Astrocyte (in vitro differentiated cells and primary cell): ENCODE measurements around the gene OS9.

ENCODE experiments used
- CTCF ChIP-seq: IDR thresholded peaks from 2 replicates; pipeline ENCODE4 v1.5.1; 2011; ENCODE audit warnings: low read depth, mild to moderate bottlenecking, inconsistent platforms, low read length, moderate library complexity; ENCODE audit not compliant: insufficient read depth
- EZH2 ChIP-seq: IDR thresholded peaks from 2 replicates; pipeline ENCODE4 v1.6.1; 2012; ENCODE audit warnings: mild to moderate bottlenecking, low read length, inconsistent platforms; ENCODE audit not compliant: insufficient read depth

DNA sequence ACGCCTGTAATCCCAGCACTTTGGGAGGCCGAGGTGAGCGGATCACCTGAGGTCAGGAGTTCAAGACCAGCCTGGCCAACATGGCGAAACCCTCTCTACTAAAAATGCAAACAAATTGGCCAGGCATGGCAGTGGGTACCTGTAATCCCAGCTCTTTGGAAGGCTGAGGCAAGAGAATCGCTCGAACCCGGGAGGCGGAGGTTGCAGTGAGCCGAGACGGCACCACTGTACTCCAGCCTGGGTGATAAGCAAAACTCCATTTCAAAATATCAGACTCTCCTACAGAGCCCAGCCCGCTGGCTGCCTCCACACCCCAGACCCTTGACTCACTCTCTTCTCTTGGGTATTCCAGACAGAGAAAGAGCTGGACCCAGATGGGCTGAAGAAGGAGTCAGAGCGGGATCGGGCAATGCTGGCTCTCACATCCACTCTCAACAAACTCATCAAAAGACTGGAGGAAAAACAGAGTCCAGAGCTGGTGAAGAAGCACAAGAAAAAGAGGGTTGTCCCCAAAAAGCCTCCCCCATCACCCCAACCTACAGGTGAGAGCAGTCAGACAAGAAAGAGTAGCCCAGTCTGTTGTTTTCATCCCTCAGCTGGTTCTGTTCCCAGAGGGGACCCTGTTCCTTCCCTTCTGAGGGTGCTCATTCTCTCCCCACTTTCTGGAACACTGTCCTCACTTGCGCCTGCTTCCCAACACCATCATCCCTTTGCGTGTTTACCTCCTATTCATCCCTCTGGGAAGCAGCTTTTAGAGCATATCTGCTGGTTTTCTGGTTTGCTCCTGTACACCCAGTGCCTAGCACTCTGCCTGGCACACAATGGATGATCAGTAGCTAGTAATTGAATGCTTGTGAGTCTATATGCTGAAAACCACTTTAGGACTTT is 25.0 kb downstream of the OS9 start:
- no peak for TF ChIP-seq CTCF
- no peak for TF ChIP-seq EZH2
